ENCODE results near the gene TTC22. TPM values are rescaled to one million over a fixed set of nuclear protein-coding genes. Genes with fewer than 3 reads are reported as not detected.
A peak's percentile ranks its signal among the peaks of the same experiment; 100 is the strongest.

Gene TTC22
- total and polyA plus RNA-seq, 2 donors from 2014 or later: 9.6 to 16.5 TPM

DNA sequence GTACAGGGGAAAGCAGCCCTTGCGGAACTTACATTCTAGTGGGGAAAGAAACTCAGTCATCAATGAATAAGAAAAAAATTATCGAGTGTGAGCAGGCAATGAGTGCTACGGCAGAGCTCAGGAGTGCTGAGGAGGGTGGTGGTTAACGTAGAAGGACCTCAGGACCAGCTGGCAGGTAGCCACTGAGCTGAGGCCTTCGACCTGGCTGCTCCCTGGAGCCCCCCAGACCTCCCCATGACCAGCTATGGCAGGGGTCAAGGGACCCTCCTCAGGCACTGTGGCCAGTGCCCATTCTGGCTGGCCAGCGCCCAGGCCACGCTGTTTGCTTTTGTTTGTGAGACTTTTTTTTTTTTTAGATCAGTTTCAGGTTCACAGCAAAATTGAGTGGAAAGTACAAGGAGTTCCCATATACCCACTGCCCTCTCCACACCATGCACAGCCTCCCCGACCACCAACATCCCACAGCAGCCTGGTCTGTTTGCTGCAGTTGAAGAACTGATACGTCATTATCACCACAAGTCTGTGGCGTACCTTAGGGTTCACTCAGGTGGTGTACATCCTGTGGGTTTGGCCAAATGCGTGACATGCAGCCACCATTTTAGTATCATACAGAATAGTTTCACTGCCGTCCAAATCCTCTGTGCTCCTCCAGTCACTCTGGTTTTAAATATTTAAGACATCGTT is 11.8 kb upstream of the TTC22 start:
- Histone ChIP-seq H3K9ac (ENCODE audit: low read length in 3 of 3) (no peak overlapping the region), H3K4me3 (ENCODE audit: low read length in 3 of 3) (no peak overlapping the region), H3K4me1 (ENCODE audit: control insufficient read depth in 2 of 3, insufficient read depth in 2 of 3, low read depth in 1 of 3, low read length in 3 of 3) (no peaks in the 10 kb centered on the region), H3K36me3 (ENCODE audit: control insufficient read depth in 2 of 3, insufficient read depth in 3 of 3, low read length in 3 of 3) (no peaks in the 10 kb centered on the region), H3K27me3 (ENCODE audit: control insufficient read depth, insufficient read depth, low read length) (no peaks in the 10 kb centered on the region), H3K9me3 (ENCODE audit: control insufficient read depth in 2 of 3, insufficient read depth in 1 of 3, low read length in 3 of 3) (no peaks in the 10 kb centered on the region), H3K27ac (ENCODE audit: low read depth in 2 of 2, low read length in 2 of 2) (no peak overlapping the region)
- DNase-seq (peak in 1 of 5 donors; percentile 30), FAIRE-seq (no peak)
- TF ChIP-seq, protein P1, sequence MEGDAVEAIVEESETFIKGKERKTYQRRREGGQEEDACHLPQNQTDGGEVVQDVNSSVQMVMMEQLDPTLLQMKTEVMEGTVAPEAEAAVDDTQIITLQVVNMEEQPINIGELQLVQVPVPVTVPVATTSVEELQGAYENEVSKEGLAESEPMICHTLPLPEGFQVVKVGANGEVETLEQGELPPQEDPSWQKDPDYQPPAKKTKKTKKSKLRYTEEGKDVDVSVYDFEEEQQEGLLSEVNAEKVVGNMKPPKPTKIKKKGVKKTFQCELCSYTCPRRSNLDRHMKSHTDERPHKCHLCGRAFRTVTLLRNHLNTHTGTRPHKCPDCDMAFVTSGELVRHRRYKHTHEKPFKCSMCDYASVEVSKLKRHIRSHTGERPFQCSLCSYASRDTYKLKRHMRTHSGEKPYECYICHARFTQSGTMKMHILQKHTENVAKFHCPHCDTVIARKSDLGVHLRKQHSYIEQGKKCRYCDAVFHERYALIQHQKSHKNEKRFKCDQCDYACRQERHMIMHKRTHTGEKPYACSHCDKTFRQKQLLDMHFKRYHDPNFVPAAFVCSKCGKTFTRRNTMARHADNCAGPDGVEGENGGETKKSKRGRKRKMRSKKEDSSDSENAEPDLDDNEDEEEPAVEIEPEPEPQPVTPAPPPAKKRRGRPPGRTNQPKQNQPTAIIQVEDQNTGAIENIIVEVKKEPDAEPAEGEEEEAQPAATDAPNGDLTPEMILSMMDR (IDR thresholded peaks at IDR 0.05; ENCODE audit: borderline replicate concordance, extremely low read depth, insufficient read depth): no peak
- intact Hi-C loops (cut with DNase I): no loop called here

DNA sequence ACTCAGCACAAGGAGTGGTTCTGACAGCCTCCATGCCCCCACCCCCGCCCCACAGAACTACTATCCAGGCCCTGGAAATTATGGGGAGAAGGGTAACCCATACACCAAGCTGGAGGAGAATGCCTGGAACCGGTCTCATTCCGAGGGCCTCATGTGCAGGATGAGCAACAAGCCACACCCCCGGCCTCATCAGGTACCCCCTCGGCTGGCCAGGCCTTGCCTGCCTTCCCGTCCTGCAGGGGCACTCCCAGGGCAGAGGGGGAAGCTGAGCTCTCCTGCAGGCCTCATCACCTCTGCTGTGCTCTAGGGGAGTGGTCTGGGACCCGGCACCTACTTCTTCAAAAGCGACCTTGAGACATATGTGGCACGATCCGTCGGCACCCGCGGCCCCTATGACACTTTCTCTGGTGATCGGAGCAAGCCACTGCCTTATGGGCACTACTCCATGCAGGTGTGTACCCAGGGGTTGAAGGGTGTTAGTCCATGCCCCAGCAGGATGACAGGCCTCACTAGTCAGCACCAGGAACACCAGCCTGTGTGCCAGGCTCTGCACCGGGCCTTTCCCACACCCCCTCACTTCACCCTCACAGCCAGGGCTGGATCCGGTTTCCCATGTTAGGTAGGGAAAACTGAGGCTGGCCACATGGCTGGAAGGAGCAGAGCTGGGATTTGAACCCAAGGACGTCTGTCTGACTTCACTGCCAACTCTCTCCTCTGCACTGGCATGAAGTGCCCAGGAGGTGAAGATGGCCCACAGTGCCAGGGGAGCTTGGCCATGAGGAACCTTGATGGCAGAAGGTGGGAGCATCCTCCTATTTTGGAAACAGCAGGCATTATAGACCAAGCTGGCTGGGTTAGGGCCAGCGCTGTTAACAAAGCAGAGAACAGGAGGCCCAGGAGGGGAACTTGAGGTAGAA is 10.9 kb upstream of the TTC22 start:
- TF ChIP-seq, protein P1 (IDR thresholded peaks at IDR 0.05; ENCODE audit: borderline replicate concordance, extremely low read depth, insufficient read depth): no peak
- Histone ChIP-seq H3K9me3 (ENCODE audit: control insufficient read depth in 2 of 3, insufficient read depth in 1 of 3, low read length in 3 of 3) (no peaks in the 10 kb centered on the region), H3K4me1 (ENCODE audit: control insufficient read depth in 2 of 3, insufficient read depth in 2 of 3, low read depth in 1 of 3, low read length in 3 of 3) (no peaks in the 10 kb centered on the region), H3K36me3 (ENCODE audit: control insufficient read depth in 2 of 3, insufficient read depth in 3 of 3, low read length in 3 of 3) (no peaks in the 10 kb centered on the region), H3K4me3 (ENCODE audit: low read length in 3 of 3) (no peak overlapping the region), H3K27ac (ENCODE audit: low read depth in 2 of 2, low read length in 2 of 2) (no peak overlapping the region), H3K9ac (ENCODE audit: low read length in 3 of 3) (no peak overlapping the region), H3K27me3 (ENCODE audit: control insufficient read depth, insufficient read depth, low read length) (no peaks in the 10 kb centered on the region)
- peak in 1 of 5 donors; percentile 36 for DNase-seq
- intact Hi-C loops (cut with DNase I): no loop called here
- FAIRE-seq: no peak

DNA sequence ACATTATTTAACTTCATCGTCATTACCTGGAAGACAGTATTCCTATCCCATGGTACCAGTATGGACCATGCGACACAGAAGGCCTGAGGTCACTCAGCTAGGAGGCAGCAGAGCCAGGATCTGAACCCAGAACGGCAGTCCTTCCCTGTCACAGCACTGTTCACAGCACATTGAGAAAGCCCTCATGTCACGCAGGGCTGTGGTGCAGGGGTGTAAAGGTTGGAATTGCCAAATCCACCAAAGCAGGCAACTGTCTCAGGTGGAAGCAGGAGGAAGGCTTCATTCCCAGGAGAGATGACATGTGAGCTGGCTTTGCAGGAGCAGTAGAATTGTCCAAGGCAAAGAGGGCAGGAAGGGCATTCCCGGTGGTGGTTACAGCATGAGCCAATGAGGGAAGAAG is 9.9 kb upstream of the TTC22 start:
- peak in 1 of 5 donors; percentile 26 for DNase-seq
- Histone ChIP-seq H3K9ac (ENCODE audit: low read length in 3 of 3) (no peak overlapping the region), H3K4me3 (ENCODE audit: low read length in 3 of 3) (no peak overlapping the region), H3K27ac (ENCODE audit: low read depth in 2 of 2, low read length in 2 of 2) (no peak overlapping the region), H3K9me3 (ENCODE audit: control insufficient read depth in 2 of 3, insufficient read depth in 1 of 3, low read length in 3 of 3) (no peaks in the 10 kb centered on the region), H3K27me3 (ENCODE audit: control insufficient read depth, insufficient read depth, low read length) (no peaks in the 10 kb centered on the region), H3K4me1 (ENCODE audit: control insufficient read depth in 2 of 3, insufficient read depth in 2 of 3, low read depth in 1 of 3, low read length in 3 of 3) (no peaks in the 10 kb centered on the region), H3K36me3 (ENCODE audit: control insufficient read depth in 2 of 3, insufficient read depth in 3 of 3, low read length in 3 of 3) (no peaks in the 10 kb centered on the region)
- no peak for FAIRE-seq
- intact Hi-C loops (cut with DNase I): no loop called here
- TF ChIP-seq, protein P1 (IDR thresholded peaks at IDR 0.05; ENCODE audit: borderline replicate concordance, extremely low read depth, insufficient read depth): no peak

Data from kidney (tissue), 14 donors.